ENCODE results near the gene HECTD2.
"Not testable (repeated sequence)": the region's sequence is repeated elsewhere in the genome, so short reads cannot be mapped to it uniquely, and the experiment has no call there.

The HECTD2 gene

DNA sequence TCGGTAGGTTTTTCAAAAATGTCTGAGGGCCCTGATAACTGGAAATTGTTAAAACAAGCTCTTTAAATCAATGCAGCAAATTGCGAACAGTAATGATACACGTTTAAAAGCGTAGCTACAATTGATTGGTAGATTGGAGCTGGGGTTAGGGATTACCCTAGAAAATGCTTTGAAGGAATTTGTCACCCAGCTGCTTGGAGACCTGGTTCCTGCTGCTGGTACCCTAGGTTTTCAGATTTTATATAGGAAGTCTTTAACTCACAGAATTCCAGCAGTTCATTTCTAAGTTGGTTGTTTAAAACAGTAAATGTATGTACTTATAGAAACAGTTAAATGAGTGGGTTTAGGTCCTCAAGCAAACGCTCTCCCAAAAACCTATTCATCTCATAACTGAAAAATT lies 1.5 kb downstream of the HECTD2 start:
- DNase-seq (ENCODE audit: low read depth in 2 of 2): no peak

DNA sequence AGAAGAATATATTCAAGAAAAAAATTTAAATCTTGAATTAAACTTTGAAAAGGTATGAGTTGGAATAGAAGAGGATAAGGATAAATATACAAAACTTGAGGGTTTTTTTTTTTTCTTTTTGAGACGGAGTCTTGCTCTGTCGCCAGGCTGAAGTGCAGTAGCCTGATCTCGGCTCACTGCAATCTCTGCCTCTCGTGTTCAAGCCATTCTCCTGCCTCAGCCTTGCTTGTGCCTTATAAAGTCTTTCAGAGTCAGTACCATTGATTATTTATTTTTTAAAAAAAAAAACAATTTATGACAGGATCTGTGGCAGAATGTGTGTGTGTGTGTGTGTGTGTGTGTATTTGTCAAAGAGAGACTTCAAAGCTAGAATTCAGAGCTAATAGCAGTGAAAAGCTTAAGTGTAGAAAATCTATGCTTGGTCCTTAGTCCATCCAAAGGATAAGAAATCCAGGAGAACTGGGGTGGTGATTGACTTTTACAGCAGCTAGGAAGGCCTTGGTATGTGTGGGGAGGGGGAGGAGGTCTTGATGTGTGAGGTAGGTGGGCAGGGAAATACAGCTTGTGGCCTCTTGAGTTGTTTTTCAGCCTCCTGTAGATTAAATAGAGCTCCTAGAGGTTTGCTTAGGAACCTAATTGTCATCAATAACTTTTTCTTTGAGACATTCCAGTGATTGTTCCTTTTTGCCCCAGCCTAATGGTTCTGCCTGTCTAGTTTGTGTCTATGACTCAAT lies 2.4 kb downstream of the HECTD2 start:
- DNase-seq (ENCODE audit: low read depth in 2 of 2): no peak

DNA sequence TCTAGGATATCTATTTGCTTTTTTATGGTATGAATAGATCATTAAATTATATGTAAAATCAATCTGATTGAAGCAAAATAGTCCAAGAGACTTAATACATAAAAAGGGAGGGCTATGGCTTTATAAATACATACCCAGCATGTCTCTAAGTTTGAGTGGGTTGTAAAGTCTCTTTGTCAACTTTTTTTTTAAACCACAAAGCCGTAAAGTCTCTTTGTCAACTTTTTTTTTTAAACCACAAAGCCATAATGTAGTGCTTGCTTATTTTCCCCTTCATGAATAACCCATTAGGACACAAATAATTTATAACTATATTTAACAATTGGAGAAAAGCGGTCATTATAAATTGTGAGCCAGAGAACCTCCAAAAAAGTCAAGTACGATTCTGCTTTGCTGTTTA lies 5.7 kb downstream of the HECTD2 start:
- no peak for DNase-seq (ENCODE audit: low read depth in 2 of 2)

DNA sequence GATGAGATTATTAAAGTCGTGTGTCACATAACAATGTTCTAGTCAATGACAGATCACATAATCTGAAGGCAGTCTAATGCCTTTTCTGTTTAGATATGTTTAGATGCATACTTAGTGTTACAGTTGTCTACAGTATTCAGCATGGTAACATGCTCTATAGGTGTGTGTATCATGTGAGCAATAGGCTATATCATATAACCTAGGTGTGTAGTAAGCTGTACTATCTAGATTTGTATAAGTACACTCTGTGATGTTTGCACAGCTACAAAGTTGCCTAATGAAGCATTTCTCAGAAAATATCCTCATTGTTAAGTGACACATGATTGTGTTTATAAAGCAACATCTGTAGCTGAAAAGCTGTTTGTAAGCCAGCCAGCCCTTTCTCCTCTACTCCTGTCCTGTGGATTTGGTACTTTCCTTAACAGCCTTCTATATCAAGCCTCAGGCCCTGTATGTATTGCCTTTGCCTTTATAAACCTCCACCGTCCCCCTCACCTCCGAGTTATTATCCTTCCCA lies 6.3 kb downstream of the HECTD2 start:
- DNase-seq (ENCODE audit: low read depth in 2 of 2): no peak

DNA sequence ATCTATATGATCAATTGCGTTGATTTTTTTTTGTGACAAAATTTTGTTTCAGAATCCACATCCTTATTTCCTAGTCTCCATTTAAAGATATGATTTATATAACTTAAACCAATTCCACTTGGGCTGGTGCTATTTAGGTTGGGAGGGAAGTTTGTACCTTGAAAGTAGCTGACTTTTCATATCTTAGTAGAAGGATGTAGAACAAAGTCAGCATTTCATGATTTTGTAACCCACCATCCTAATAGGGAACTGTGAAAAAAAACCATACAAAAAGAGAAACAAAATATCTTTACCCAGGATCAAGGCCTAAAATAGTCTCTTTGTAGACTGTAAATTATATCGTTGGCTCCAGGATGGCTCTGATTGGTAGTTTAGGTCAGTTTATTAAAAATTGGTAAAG lies 8.3 kb downstream of the HECTD2 start:
- DNase-seq (ENCODE audit: low read depth in 2 of 2): no peak

DNA sequence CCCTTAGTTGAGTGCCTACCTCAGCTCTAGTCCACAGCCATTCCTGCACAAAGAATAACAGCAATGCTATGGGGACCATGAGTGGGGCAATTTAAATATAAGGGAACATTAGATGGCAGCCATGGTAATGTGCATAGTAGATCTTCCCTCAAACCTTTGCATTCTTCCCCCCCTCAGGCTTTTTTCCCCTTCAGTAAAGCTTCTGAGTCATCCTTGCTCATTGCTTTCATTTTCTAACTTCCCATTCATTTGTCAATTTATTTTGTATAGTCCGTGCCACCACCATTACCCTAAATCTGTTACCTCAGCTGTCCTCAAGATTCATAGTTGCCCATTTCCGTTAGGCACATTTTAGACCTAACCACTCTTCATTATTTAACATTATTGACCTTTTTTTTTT lies 10.7 kb downstream of the HECTD2 start:
- DNase-seq (ENCODE audit: low read depth in 2 of 2): no peak

DNA sequence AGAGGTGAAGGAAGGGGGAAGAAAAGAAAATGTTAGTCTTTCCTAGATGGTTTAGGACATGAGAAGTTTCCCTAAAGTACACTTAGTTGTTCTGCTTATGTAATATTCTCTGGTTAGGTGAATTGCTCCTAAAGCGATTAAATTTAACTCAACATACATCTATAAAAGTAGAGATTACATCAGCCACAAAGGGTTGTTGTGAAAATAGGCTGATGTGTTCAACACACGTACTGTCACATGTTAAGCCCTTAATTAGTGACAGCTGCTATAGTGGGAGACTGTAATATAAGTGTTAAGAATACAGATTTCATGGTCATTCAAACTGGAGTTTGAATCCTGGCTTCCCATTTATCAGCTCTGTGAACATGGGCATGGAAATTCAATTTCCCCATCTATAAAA lies 12.8 kb downstream of the HECTD2 start:
- DNase-seq (ENCODE audit: low read depth in 2 of 2): no peak

DNA sequence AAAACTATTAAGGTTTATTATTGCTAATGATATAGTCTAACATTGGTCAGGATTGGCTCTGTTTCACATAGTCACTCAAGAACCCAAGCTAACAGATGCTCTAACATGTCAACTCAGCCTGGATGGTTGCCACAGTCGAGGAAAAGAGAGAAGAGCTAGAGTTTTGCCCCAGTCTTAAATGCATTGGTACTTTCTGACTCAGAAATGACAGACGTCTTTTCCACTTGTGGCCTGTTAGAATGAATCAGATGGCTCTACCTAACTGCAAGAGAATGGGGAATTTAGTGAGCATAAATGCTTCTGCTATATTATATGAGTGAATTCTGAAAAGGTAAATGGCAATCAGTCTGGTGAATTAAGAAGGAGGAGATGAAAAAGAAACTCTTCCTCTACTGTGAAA lies 13.9 kb downstream of the HECTD2 start:
- DNase-seq (ENCODE audit: low read depth in 2 of 2): no peak

DNA sequence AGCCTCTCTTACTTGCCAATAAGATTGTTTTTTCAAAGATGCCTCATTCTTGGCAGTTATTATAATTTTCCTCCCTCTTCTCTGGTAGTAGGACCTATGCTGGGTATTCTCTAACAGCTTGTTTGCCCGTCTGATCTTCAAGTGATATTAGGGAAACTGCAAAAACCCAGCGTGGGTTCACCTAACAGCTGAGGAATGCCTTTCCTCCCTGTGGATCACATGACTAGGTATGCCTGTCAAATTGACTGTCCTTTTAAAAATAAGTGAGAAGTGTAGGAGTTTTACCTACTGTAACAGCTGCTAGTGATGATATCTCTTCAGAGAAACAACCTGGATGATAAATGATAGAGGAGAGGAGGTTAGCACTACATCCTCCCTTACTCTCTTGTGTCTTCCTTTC lies 22.0 kb downstream of the HECTD2 start:
- no peak for DNase-seq (ENCODE audit: low read depth in 2 of 2)

DNA sequence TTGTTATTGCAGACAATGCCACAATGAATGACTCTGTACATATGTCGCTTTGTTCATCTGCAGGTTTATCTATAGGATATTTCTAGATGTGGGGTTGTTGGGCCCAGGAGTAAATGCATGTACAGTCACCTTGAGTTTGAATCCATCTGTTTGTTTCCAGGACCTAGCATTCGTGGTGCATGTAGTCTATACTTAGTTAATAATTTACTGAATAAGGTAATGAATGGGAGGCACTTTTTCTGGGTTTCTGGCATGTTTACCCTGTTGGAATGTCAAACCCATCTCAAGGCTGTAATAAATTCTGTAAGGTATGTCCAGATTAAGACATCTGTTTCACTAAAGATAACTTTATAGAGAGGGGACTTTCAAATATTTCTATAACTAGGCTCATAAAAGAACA lies 23.5 kb downstream of the HECTD2 start:
- DNase-seq (ENCODE audit: low read depth in 2 of 2): no peak

DNA sequence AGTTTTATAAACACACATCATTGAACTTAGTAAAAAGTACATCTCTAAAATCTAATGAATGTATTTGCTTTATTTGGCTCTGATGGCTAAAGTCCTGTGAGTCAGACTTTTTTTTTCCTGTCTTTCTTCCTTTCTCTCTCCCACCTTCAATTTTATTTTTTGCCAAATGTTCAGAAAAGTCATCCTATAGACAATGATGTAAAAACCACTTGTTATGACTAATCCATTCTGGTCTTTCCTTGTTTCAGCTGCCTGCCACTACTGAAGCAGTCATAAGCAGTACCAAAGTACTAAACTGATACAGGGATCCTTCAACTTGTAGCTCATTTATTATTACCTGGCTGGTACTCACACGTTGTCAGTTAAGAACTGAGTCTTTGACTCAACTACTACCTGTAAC lies 23.9 kb downstream of the HECTD2 start:
- DNase-seq (ENCODE audit: low read depth in 2 of 2): no peak

DNA sequence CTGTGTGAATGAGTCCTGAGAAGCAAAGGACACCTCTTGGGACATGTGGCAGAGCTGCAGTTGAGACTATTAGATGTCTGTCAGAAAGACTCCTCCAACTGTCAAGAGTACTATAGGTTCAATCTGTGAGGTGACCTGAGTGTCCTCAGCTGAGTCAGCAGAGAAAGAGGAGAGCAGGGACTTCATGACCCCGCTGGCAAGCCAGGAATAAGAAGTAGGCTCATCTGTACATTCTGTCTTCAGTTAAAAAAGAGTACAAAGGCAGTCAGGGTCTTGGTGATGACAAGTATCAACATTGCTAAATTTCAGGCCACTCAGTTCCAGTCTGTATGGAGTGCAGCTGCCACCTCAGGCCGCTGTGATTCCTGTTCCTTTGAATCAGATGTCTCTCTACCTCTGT lies 25.1 kb downstream of the HECTD2 start:
- DNase-seq (ENCODE audit: low read depth in 2 of 2): no peak

DNA sequence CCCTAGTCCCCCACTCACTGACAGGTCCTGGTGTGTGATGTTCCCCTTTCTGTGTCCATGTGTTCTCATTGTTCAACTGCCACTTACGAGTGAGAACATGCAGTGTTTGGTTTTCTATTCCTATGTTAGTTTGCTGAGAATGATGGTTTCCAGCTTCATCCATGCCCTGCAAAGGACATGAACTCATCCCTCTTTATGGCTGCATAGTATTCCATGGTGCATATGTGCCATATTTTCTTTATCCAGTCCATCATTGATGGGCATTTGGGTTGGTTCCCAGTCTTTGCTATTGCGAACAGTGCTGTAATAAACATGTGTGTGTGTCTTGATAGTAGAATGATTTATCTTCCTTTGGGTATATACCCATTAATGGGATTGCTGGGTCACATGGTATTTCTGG lies 28.1 kb downstream of the HECTD2 start:
- DNase-seq (ENCODE audit: low read depth in 2 of 2): not testable (repeated sequence)

DNA sequence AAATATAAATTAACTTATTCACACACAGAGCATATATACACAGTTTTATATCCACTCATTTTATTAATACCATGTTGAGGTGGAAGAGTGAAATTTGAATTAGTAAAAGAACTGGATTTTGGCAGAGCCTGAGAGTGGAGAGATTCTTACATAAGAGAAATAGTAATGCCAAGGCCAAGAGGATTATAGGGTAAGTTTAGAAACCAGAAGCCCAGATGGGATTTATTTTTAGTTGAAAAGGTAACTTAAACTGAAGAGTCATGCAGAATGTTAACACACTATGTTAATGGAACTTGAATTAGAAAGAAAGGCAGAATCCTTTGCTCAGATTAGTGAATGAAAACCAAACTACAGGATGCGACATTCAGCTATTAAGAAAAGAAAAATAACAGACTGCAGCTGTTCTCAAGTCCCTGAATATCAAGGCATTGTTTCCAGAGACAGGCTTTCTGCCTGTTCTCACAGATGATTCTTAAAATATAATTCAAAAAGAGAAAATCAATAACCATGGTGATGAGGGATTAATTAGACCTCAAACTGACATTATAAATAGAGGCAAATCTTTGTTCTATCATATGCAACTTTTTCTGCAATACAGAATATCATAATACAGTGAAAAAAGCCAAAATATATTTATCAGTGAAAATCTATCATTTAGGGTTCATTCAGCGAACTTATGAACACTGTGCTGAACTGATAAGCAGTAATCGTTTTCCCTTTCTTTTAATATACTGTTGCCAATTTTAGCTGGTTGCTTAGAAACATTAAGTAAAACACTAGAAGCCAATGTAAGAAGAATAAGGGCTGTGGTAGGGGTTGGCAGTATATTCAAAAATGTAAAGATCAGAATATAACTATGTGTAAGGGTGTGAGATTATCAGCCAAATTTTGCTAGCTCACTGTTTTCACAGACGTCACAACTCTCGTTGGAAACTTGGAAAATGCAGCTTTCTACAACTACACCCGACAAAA lies 34.4 kb downstream of the HECTD2 start:
- DNase-seq (ENCODE audit: low read depth in 2 of 2): no peak

DNA sequence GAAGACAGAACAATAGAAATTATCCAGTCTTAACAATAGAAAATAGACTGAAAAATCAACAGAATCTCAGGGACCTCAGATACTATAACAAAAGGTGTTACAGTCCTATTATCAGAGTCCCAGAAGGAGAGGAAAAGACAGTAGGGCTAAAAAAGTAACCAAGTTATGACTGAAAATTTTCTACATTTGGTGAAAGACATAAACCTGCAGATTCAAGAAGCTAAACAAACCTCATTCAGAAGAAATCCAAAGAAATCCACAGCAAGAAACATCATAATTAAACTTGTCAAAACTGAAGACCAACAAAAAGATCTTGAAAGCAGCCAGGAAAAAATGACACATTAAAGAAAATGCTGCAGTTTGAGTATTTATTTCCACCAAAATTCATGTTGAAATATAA lies 41.9 kb downstream of the HECTD2 start:
- no peak for DNase-seq (ENCODE audit: low read depth in 2 of 2)

DNA sequence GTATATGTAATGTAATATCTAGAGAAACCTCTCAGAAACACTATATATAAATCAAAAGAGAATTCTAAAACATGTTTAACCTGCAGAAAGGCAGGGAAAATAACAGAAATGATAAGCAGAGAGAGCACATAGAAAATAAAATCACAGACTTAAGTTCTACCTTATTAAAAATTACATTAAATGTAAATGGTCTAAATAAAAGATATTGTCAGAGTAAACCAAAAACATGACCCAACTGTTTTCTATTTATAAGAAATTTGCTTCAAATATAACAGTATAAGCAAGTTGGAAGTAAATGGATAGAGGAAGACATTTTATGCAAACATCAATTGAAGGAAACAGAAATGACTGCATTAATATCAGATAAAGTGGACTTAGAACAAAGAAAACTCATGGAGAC lies 43.4 kb downstream of the HECTD2 start:
- no peak for DNase-seq (ENCODE audit: low read depth in 2 of 2)

DNA sequence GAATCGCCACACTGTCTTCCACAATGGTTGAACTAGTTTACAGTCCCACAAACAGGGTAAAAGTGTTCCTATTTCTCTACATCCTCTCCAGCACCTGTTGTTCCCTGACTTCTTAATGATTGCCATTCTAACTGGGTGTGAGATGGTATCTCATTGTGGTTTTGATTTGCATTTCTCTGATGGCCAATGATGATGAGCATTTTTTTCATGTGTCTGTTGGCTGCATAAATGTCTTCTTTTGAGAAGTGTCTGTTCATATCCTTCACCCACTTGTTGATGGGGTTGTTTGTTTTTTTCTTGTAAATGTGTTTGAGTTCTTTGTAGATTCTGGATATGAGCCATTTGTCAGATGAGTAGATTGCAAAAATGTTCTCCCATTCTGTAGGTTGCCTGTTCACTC lies 45.0 kb downstream of the HECTD2 start:
- DNase-seq (ENCODE audit: low read depth in 2 of 2): not testable (repeated sequence)

DNA sequence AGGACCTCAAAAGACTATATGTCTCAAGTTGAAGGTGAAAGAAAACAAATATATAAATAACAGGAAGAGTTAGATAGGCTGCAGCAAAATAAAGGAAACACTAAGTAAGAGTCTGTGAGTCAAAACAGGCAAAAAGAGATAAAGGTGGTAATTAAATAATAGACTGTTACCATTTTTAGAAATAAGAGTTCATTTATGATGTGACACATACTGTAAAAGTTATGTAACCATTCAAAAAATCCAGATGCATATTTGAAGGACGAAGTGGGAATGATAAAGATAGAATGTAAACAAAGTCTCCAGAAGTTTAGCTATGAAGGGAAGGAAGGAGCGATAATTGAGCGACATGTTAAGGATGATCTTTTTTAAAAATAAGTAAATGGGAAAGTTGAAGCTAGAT lies 50.5 kb downstream of the HECTD2 start:
- DNase-seq (ENCODE audit: low read depth in 2 of 2): no peak

DNA sequence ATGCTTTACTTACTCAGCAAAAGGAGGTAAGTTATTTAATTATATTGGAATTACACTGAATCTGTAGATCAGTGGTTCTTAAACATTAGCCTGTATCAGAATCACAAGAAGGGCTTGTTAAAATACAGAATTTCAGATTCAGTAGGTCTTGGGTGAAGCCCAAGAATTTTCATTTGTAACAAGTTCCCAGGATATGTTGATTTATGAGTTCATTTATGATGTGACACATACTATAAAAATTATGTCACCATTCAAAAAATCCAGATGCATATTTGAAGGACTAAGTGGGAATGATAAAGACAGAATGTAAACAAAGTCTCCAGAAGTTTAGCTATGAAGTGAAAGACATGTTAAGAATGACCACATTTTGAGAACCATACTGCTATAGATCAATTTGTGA lies 52.3 kb downstream of the HECTD2 start:
- DNase-seq (ENCODE audit: low read depth in 2 of 2): no peak

DNA sequence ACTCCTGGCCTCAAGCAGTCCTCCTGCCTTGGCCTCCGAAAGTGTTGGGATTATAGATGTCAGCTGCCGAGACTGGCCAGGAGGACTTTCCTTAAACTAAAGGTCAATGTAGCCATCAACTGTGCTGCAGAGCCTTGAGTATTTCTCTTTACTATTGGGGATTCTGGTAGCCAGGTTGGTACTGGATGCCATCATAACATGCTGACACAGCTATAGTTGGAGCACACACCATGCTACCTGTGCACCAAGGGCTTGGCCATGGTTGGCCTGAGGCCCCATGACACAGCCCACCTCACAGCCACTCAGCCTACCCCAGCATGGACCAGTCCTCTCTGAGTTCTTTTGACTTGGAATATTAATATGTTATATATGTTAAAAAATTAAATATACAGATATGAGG lies 54.4 kb downstream of the HECTD2 start:
- no peak for DNase-seq (ENCODE audit: low read depth in 2 of 2)

DNA sequence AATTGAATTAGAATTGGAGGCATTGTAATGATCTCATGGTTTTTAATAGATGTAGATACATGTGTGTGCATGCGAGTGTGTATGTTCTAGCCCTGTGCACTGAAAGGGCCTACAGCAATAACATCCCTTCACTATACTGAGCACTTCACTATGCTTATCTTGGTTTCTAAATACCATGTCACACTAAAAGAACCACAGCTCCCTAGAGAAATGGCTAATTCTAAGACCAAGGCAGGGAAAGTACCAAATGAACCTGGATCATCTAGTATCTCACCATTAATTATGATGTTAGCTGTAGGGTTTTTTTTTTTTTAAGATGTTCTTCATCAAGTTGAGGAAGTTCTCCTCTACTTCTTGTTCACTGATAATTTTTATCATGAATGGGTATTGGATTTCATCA lies 55.1 kb downstream of the HECTD2 start:
- no peak for DNase-seq (ENCODE audit: low read depth in 2 of 2)

DNA sequence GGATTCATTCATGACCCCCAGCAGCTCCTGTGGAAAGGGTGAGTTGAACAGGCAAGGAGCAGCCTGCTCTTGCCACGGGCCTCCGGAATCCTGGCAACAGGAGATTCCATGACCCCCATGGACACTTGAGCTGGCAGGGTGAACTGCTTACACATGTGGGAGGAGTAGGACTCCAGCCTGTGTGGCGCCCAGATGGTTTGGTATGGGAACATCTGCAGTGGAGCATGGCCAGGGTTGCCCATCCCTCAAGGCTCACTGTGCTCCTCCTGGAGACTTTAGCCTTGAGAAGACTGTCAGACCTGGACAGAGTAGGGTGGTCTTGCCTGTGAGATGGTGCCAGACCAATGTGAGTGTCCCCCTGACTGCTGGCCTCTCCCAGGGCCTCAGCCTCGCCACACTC lies 57.0 kb downstream of the HECTD2 start:
- no peak for DNase-seq (ENCODE audit: low read depth in 2 of 2)

DNA sequence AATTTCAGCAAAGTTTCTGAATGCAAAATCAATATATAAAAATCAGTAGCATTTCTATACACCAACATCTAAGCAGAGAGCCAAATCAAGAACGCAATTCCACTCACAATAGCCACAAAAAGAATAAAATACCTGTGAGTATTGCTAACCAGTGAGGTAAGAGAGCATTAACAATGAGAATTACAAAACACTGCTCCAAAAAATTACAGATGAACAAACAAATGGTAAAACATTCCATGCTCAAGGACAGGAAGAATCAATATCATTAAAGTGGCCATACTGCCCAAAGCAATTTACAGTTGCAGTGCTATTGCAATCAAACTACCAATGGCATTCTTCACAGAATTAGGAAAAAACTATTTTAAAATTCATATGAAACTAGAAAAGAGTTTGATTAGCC lies 61.5 kb downstream of the HECTD2 start:
- DNase-seq (ENCODE audit: low read depth in 2 of 2): no peak

Measured in stimulated activated CD4-positive, alpha-beta T cell treated with anti-CD3 and anti-CD28 coated beads, Interleukin-15, amount 100 ng/mL, for 48 hours (primary cell).